ENCODE measurements around the gene BRICD5. TPM values are rescaled to one million over a fixed set of nuclear protein-coding genes. Genes with fewer than 3 reads are reported as not detected.

The BRICD5 gene
- total and polyA plus RNA-seq, 4 donors, result 2.1 to 13.5 (median 9.3) TPM

DNA sequence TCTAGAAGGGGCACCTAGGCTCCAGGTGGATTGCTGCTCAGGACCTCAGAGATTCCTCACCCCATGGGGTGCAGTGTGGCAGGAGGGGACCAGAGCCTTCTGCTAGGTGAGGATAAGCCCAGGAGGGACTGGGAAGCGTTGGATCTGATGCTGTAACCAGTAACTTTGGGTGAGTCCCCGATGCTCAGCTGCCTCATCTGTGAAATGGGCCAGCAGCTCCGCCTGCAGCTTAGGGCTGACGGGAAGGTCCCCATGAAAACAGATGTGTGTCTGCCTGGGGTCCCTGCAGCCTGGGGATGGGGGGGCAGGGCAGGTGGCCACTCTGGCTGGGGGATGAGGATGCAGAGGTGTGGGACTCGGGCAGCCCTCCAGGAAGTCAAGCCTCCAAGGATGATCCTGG lies 11.6 kb downstream of the BRICD5 start:
- H3K27ac ChIP-seq (ENCODE audit: low read depth in 1 of 2, low read length in 1 of 2), result no peak overlapping the region
- TF ChIP-seq, protein P1, sequence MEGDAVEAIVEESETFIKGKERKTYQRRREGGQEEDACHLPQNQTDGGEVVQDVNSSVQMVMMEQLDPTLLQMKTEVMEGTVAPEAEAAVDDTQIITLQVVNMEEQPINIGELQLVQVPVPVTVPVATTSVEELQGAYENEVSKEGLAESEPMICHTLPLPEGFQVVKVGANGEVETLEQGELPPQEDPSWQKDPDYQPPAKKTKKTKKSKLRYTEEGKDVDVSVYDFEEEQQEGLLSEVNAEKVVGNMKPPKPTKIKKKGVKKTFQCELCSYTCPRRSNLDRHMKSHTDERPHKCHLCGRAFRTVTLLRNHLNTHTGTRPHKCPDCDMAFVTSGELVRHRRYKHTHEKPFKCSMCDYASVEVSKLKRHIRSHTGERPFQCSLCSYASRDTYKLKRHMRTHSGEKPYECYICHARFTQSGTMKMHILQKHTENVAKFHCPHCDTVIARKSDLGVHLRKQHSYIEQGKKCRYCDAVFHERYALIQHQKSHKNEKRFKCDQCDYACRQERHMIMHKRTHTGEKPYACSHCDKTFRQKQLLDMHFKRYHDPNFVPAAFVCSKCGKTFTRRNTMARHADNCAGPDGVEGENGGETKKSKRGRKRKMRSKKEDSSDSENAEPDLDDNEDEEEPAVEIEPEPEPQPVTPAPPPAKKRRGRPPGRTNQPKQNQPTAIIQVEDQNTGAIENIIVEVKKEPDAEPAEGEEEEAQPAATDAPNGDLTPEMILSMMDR (IDR thresholded peaks at IDR 0.05; ENCODE audit: control extremely low read depth, extremely low read depth), result no peak
- H3K36me3 ChIP-seq (ENCODE audit: control insufficient read depth in 4 of 4, insufficient read depth in 4 of 4, low read length in 4 of 4), result no peaks in the 10 kb centered on the region
- H3K9ac ChIP-seq (ENCODE audit: insufficient read depth in 1 of 2, low read length in 2 of 2), result no peak overlapping the region
- 78 to 80% methylated on average over 5 of the region's 5 CpGs for WGBS, 2 donors
- DNase-seq (no peak), ATAC-seq (ENCODE audit: insufficient read depth, low FRiP score) (no peak)
- H3K4me3 ChIP-seq, result no peak overlapping the region
- peaks cover 0 to 42% (median 21%) of the 10 kb centered on the region in 3 donors for H3K27me3 ChIP-seq (ENCODE audit: control insufficient read depth in 3 of 3, insufficient read depth in 3 of 3, low read length in 2 of 3)
- H3K9me3 ChIP-seq (ENCODE audit: control insufficient read depth in 4 of 4, insufficient read depth in 3 of 4, low read length in 3 of 4), result no peaks in the 10 kb centered on the region
- peaks cover 0 to 8% (median 4%) of the 10 kb centered on the region in 5 donors for H3K4me1 ChIP-seq (ENCODE audit: control insufficient read depth in 5 of 5, insufficient read depth in 5 of 5, low read length in 5 of 5)

- H3K9me3 ChIP-seq (ENCODE audit: control insufficient read depth in 4 of 4, insufficient read depth in 3 of 4, low read length in 3 of 4), result no peaks in the 10 kb centered on the region
- ATAC-seq (ENCODE audit: insufficient read depth, low FRiP score) (no peak), DNase-seq (no peak)
- H3K27ac ChIP-seq (ENCODE audit: low read depth in 1 of 2, low read length in 1 of 2), result no peak overlapping the region
- no peak overlapping the region for H3K4me3 ChIP-seq
- H3K27me3 ChIP-seq (ENCODE audit: control insufficient read depth in 3 of 3, insufficient read depth in 3 of 3, low read length in 2 of 3), result peaks cover 0 to 47% (median 21%) of the 10 kb centered on the region in 3 donors
- WGBS, 2 donors, result 70 to 75% methylated on average over 4 of the region's 4 CpGs
- H3K9ac ChIP-seq (ENCODE audit: insufficient read depth in 1 of 2, low read length in 2 of 2), result no peak overlapping the region
- no peaks in the 10 kb centered on the region for H3K36me3 ChIP-seq (ENCODE audit: control insufficient read depth in 4 of 4, insufficient read depth in 4 of 4, low read length in 4 of 4)
- TF ChIP-seq, protein P1 (IDR thresholded peaks at IDR 0.05; ENCODE audit: control extremely low read depth, extremely low read depth), result no peak
- peaks cover 0 to 8% (median 4%) of the 10 kb centered on the region in 5 donors for H3K4me1 ChIP-seq (ENCODE audit: control insufficient read depth in 5 of 5, insufficient read depth in 5 of 5, low read length in 5 of 5)
These were observed 12.4 kb downstream of the BRICD5 start for GRCh38 chr16:2198283-2198682.

DNA sequence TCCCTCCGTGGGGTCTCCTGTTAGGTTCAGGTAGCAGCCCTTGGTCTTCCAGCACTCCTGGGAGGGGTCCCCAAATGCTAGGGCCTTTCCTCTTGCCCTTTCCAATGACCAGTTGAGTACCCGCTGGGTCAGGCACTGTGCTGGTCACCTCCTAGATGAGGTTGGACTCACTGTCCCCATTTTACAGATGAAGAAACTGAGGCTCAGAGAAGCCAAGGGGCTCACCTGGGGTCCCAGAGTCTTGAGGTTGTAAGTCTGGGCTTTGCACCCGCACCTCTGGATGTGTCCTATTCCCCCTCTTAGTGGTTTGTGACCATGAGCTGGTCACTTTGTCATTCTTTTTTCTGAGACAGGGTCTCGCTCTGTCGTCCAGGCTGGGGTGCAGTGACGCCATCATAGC lies 12.9 kb downstream of the BRICD5 start:
- Histone ChIP-seq H3K36me3 (ENCODE audit: control insufficient read depth in 4 of 4, insufficient read depth in 4 of 4, low read length in 4 of 4) (no peaks in the 10 kb centered on the region), H3K9ac (ENCODE audit: insufficient read depth in 1 of 2, low read length in 2 of 2) (no peak overlapping the region), H3K27me3 (ENCODE audit: control insufficient read depth in 3 of 3, insufficient read depth in 3 of 3, low read length in 2 of 3) (peaks cover 0 to 47% (median 21%) of the 10 kb centered on the region in 3 donors), H3K4me3 (no peak overlapping the region), H3K27ac (ENCODE audit: low read depth in 1 of 2, low read length in 1 of 2) (no peak overlapping the region), H3K9me3 (ENCODE audit: control insufficient read depth in 4 of 4, insufficient read depth in 3 of 4, low read length in 3 of 4) (no peaks in the 10 kb centered on the region), H3K4me1 (ENCODE audit: control insufficient read depth in 5 of 5, insufficient read depth in 5 of 5, low read length in 5 of 5) (peaks cover 0 to 8% (median 4%) of the 10 kb centered on the region in 5 donors)
- WGBS, 2 donors, result 85% methylated on average over 6 of the region's 6 CpGs
- ATAC-seq (ENCODE audit: insufficient read depth, low FRiP score), result no peak
- TF ChIP-seq, protein P1 (IDR thresholded peaks at IDR 0.05; ENCODE audit: control extremely low read depth, extremely low read depth), result no peak
- no peak for DNase-seq

- no peak for DNase-seq
- Histone ChIP-seq H3K36me3 (ENCODE audit: control insufficient read depth in 4 of 4, insufficient read depth in 4 of 4, low read length in 4 of 4) (no peaks in the 10 kb centered on the region), H3K4me1 (ENCODE audit: control insufficient read depth in 5 of 5, insufficient read depth in 5 of 5, low read length in 5 of 5) (peaks cover 0 to 8% (median 4%) of the 10 kb centered on the region in 5 donors), H3K9me3 (ENCODE audit: control insufficient read depth in 4 of 4, insufficient read depth in 3 of 4, low read length in 3 of 4) (no peaks in the 10 kb centered on the region), H3K4me3 (no peak overlapping the region), H3K27me3 (ENCODE audit: control insufficient read depth in 3 of 3, insufficient read depth in 3 of 3, low read length in 2 of 3) (peaks cover 0 to 47% (median 21%) of the 10 kb centered on the region in 3 donors), H3K9ac (ENCODE audit: insufficient read depth in 1 of 2, low read length in 2 of 2) (no peak overlapping the region), H3K27ac (ENCODE audit: low read depth in 1 of 2, low read length in 1 of 2) (no peak overlapping the region)
- 25 to 30% methylated on average over 22 to 32 of the region's 32 CpGs for WGBS, 2 donors
- TF ChIP-seq, protein P1 (IDR thresholded peaks at IDR 0.05; ENCODE audit: control extremely low read depth, extremely low read depth), result no peak
- ATAC-seq (ENCODE audit: insufficient read depth, low FRiP score), result no peak
These were observed 13.6 kb downstream of the BRICD5 start for GRCh38 chr16:2196981-2197511.

Measured in lung (tissue), 12 donors.